Spleen (tissue), 11 donors: ENCODE data around the gene SEH1L. TPM values are rescaled to one million over a fixed set of nuclear protein-coding genes. Genes with fewer than 3 reads are reported as not detected.
"Not testable (repeated sequence)": the region's sequence is repeated elsewhere in the genome, so short reads cannot be mapped to it uniquely, and the experiment has no call there.

Source experiments
- DNase-seq: peaks from one replicate; pipeline ENCODE4 v3.0.0-alpha.2; 2020
- H3K27ac ChIP-seq, 8 donors: fragments of 200-600 bp; sonication (generic) in 7 of 8; 1 replicate in 4 of 8; 2 replicates in 4 of 8; pipeline versions ENCODE4 v1.5.0 to v1.8.0; 2016 to 2021; ENCODE audit warnings: inconsistent platforms in 4 of 8, mild to moderate bottlenecking in 4 of 8, moderate library complexity in 1 of 8
- H3K27me3 ChIP-seq, 7 donors: fragments of 200-600 bp; sonication (generic) in 6 of 7; replicated peaks in 1 of 7; 1 replicate in 4 of 7; 2 replicates in 3 of 7; pipeline versions ENCODE4 v1.5.0 to v1.8.0; 2016 to 2021; ENCODE audit warnings: inconsistent platforms in 3 of 7, mild to moderate bottlenecking in 1 of 7
- H3K36me3 ChIP-seq, 6 donors: fragments of 200-600 bp; sonication (generic) in 5 of 6; 1 replicate in 4 of 6; 2 replicates in 2 of 6; pipeline versions ENCODE4 v1.5.0 to v1.8.0; 2016 to 2021; ENCODE audit warnings: inconsistent platforms in 2 of 6
- H3K4me1 ChIP-seq, 6 donors: fragments of 200-600 bp; sonication (generic) in 5 of 6; 1 replicate in 3 of 6; 2 replicates in 3 of 6; pipeline versions ENCODE4 v1.5.0 to v1.8.0; 2016 to 2021; ENCODE audit warnings: inconsistent platforms in 3 of 6
- H3K4me3 ChIP-seq, 8 donors: fragments of 200-600 bp; sonication (generic) in 7 of 8; 1 replicate in 4 of 8; 2 replicates in 4 of 8; pipeline versions ENCODE4 v1.5.0 to v1.8.0; 2016 to 2021; ENCODE audit warnings: inconsistent platforms in 4 of 8, mild to moderate bottlenecking in 4 of 8, moderate library complexity in 2 of 8
- H3K9me3 ChIP-seq, 8 donors: fragments of 200-600 bp; sonication (generic) in 7 of 8; 1 replicate in 4 of 8; 2 replicates in 4 of 8; pipeline versions ENCODE4 v1.5.0 to v1.8.0; 2016 to 2021; ENCODE audit warnings: inconsistent platforms in 4 of 8
- POLR2A ChIP-seq, 3 donors: fragments of 450-650 bp; IDR thresholded peaks; one replicate each; pipeline ENCODE4 v1.5.1; 2017; ENCODE audit warnings: antibody characterized with exemption in 3 of 3, mild to moderate bottlenecking in 1 of 3
- POLR2AphosphoS5 ChIP-seq, 3 donors: sonication (generic); formaldehyde crosslinking; IDR thresholded peaks; one replicate each; pipeline ENCODE4 v1.5.1; 2017; ENCODE audit warnings: antibody characterized with exemption in 3 of 3
- WGBS, 5 donors: extraction: QIAGEN DNeasy Blood & Tissue Kit in 3 of 5; methylation state at CpG; one replicate each; pipeline versions ENCODE4 v1.1.5 to v1.1.7; 2013 to 2018; 5-methylcytosine and 5-hydroxymethylcytosine counted together
- intact Hi-C: fragments of 100-400 bp; cut with DNase I; formaldehyde crosslinking; loops from one replicate; pipeline ENCODE4 v1.15.0; 2023; ENCODE audit warnings: low total_unique reads
- polyA plus RNA-seq, 3 donors: library from polyadenylated mRNA; stranded (reverse); fragments of 200-250 nt; gene quantifications; one replicate each; pipeline ENCODE4 v1.2.1, GENCODE V29; 2013
- total RNA-seq, 7 donors: library from RNA; depleted of rRNA in 3 of 7; stranded (reverse); fragments of >200 nt in 3 of 7; fragmentation: NEBNext Ultra II Directional in 4 of 7; extraction: Animal tissue kit (Norgen Biotek cat#: 25700) in 4 of 7; gene quantifications; one replicate each; pipeline versions ENCODE4 v1.1.0 to v1.2.1, GENCODE V29; 2016 to 2021
- TF ChIP-seq, protein P1 (sequence below), 11 experiments: fragments of 200-600 bp in 7 of 11; fragments of 450-650 bp in 4 of 11; sonication (generic) in 4 of 11; IDR thresholded peaks in 8 of 11; conservative IDR thresholded peaks in 3 of 11; 1 replicate in 7 of 11; 2 replicates in 4 of 11; pipeline versions ENCODE4 v1.4.0 to v1.8.0; 2016 to 2021; ENCODE audit warnings: antibody characterized with exemption in 11 of 11, inconsistent platforms in 4 of 11, mild to moderate bottlenecking in 1 of 11
- donor health status: healthy with polysubstance abuse.
- donor health status: DM: no; HTN: no; CAD: no; lungs with moderate emphysema.
- donor health status: DM: no; HTN: no; CAD: no.
- donor health status: Bipolar disorder and iron deficiency.
- donor health status: healthy.
- donor health status: DM: no; HTN: no; CAD: no.
- donor health status: DM: yes; HTN: yes; CAD: no.

Gene SEH1L
- total and polyA plus RNA-seq, 10 donors: 16.9 to 52.9 (median 31.0) TPM

DNA sequence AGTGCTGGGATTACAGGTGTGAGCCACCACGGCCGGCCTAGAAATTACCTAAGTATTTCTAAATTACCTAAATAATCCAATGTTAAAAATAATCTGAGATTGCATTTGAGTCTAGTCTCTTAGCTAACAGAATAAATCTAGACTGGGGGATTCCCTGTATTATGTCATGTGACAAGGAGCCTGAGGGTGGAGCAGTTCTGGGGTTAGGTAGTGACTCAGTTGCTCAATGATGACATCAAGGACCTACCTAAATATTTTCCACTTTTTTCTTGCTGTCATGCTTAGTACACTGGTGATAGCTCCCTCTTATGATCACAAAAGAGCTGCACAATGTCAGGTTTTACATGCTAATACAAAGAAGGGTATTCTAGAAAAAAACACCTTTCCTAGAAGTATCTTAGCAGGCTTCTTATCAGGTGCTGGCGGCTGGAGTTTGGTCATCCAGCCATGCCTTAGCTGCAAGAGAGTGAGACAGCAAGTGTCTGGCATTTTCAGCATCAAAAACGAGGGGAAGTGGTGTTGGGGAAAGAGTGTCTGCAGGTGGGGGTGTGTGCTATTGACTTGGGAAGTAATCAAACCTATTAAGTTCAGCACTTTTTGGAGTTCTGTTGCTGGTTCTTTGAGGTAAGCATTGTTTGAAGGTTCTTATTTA, 25.9 kb downstream of the SEH1L start:
- intact Hi-C loops: no loop called here

DNA sequence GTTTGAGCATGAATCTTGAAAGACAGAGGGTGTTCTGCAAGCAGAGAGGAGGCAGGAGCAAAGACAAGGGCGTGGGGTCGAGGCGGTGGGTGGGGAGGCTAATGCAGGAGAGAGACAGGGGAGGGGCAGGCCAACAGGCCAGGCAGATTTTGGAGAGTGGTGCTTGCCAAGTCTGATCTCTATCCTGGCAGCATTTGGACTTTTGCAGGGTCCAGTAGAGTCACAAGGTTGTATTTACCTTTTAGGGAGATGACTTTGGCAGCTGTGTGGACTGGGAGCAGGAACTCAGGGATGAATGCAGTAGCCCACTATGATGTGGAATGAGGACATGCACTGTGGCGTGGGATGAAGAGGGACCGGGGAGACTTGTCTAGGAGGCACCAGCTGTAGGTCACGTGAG, 27.7 kb downstream of the SEH1L start:
- intact Hi-C loops: no loop called here
- no peak for DNase-seq
- TF ChIP-seq, protein P1, sequence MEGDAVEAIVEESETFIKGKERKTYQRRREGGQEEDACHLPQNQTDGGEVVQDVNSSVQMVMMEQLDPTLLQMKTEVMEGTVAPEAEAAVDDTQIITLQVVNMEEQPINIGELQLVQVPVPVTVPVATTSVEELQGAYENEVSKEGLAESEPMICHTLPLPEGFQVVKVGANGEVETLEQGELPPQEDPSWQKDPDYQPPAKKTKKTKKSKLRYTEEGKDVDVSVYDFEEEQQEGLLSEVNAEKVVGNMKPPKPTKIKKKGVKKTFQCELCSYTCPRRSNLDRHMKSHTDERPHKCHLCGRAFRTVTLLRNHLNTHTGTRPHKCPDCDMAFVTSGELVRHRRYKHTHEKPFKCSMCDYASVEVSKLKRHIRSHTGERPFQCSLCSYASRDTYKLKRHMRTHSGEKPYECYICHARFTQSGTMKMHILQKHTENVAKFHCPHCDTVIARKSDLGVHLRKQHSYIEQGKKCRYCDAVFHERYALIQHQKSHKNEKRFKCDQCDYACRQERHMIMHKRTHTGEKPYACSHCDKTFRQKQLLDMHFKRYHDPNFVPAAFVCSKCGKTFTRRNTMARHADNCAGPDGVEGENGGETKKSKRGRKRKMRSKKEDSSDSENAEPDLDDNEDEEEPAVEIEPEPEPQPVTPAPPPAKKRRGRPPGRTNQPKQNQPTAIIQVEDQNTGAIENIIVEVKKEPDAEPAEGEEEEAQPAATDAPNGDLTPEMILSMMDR (IDR thresholded peaks at IDR 0.05 in 8 of 11, conservative IDR thresholded peaks at IDR 0.05 in 3 of 11): no peak
- TF ChIP-seq POLR2AphosphoS5 (IDR thresholded peaks at IDR 0.05): no peak
- 95 to 100% (median 98%) methylated on average over 6 of the region's 6 CpGs for WGBS, 5 donors
- no peak overlapping the region for H3K27ac ChIP-seq
- H3K36me3 ChIP-seq: peaks cover 2 to 84% (median 52%) of the 10 kb centered on the region in 6 donors
- H3K27me3 ChIP-seq: no peaks in the 10 kb centered on the region
- H3K4me3 ChIP-seq: no peak overlapping the region
- no peaks in the 10 kb centered on the region for H3K9me3 ChIP-seq
- no peaks in the 10 kb centered on the region for H3K4me1 ChIP-seq

More for the DNA sequence above, 25.9 kb downstream of the SEH1L start:
- Histone ChIP-seq H3K27me3 (no peaks in the 10 kb centered on the region), H3K4me3 (no peak overlapping the region), H3K27ac (no peak overlapping the region), H3K36me3 (peaks cover 2 to 84% (median 52%) of the 10 kb centered on the region in 6 donors), H3K9me3 (no peaks in the 10 kb centered on the region), H3K4me1 (no peaks in the 10 kb centered on the region)
- 83 to 92% (median 90%) methylated on average over 4 of the region's 4 CpGs for WGBS, 5 donors
- no peak for TF ChIP-seq POLR2AphosphoS5 (IDR thresholded peaks at IDR 0.05)
- TF ChIP-seq, protein P1 (IDR thresholded peaks at IDR 0.05 in 8 of 11, conservative IDR thresholded peaks at IDR 0.05 in 3 of 11): no peak
- no peak for TF ChIP-seq POLR2A (IDR thresholded peaks at IDR 0.05)
- DNase-seq: no peak

DNA sequence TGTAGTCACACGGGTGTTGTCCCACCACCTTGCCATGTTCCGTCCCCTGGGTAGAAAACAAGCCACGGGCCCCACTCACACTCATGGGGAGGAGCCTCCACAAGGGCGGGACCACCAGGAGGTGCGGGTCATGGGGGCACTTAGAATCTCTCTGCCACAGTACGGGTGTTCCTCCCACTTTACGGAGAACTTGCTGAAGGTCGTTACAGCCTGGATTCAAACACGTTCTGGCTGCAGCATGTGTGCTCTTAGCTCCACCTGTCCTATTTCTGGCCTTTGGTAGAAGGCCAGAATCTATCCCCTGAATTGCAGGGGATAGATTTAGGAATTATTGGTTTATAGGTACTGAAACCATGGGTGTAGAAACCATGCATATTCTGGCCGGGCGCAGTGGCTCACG, 28.5 kb downstream of the SEH1L start:
- Histone ChIP-seq H3K36me3 (peaks cover 2 to 76% (median 47%) of the 10 kb centered on the region in 6 donors), H3K9me3 (no peaks in the 10 kb centered on the region)
- intact Hi-C loops: no loop called here

DNA sequence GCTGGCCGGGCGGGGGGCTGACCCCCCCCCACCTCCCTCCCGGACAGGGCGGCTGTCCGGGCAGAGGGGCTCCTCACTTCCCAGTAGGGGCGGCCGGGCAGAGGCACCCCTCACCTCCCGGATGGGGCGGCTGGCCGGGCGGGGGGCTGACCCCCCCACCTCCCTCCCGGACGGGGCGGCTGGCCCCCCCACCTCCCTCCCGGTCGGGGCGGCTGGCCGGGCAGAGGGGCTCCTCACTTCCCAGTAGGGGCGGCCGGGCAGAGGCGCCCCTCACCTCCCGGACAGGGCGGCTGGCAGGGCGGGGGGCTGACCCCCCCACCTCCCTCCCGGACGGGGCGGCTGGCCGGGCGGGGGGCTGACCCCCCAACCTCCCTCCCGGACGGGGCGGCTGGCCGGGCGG, 32.3 kb downstream of the SEH1L start:
- H3K4me1 ChIP-seq, H3K9me3 ChIP-seq, intact Hi-C loops, H3K4me3 ChIP-seq, H3K27me3 ChIP-seq, H3K27ac ChIP-seq, DNase-seq: not testable (repeated sequence)
- H3K36me3 ChIP-seq: peaks cover 0 to 74% (median 29%) of the 10 kb centered on the region in 6 donors
- WGBS, 5 donors: 89 to 94% (median 91%) methylated on average over 12 to 18 of the region's 34 CpGs; no CpG with 5 or more reads in 2 of the 5 donors

More for the DNA sequence above, 28.5 kb downstream of the SEH1L start:
- Histone ChIP-seq H3K27ac (no peak overlapping the region), H3K4me1 (no peaks in the 10 kb centered on the region), H3K27me3 (no peaks in the 10 kb centered on the region), H3K4me3 (no peak overlapping the region)
- no peak for TF ChIP-seq POLR2A (IDR thresholded peaks at IDR 0.05)
- no peak for TF ChIP-seq POLR2AphosphoS5 (IDR thresholded peaks at IDR 0.05)
- TF ChIP-seq, protein P1 (IDR thresholded peaks at IDR 0.05 in 8 of 11, conservative IDR thresholded peaks at IDR 0.05 in 3 of 11): no peak
- WGBS, 5 donors: 81 to 91% (median 89%) methylated on average over 11 to 12 of the region's 12 CpGs
- no peak for DNase-seq
